ENCODE data around the gene EVX2.

Gene EVX2

DNA sequence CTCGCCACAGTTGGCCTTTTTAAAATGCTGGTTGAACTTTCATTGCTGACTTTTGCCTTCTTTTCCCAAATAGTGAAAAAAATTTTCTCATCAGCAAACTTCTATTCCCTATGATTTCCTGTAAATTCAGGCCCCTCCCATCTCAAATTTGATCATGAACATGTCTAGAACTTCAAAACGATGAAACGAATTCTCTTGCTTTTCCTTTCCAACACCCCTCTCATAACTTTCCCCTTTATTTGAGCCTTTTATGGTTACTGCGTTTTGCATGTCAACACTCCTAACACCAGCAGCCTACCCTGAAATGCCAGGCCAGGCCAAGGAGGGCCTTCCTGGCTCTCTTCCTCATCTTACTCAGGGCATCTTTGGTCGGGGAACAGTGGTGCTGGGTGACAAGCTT lies 7.1 kb upstream of the EVX2 start:
- TF ChIP-seq, protein P1, sequence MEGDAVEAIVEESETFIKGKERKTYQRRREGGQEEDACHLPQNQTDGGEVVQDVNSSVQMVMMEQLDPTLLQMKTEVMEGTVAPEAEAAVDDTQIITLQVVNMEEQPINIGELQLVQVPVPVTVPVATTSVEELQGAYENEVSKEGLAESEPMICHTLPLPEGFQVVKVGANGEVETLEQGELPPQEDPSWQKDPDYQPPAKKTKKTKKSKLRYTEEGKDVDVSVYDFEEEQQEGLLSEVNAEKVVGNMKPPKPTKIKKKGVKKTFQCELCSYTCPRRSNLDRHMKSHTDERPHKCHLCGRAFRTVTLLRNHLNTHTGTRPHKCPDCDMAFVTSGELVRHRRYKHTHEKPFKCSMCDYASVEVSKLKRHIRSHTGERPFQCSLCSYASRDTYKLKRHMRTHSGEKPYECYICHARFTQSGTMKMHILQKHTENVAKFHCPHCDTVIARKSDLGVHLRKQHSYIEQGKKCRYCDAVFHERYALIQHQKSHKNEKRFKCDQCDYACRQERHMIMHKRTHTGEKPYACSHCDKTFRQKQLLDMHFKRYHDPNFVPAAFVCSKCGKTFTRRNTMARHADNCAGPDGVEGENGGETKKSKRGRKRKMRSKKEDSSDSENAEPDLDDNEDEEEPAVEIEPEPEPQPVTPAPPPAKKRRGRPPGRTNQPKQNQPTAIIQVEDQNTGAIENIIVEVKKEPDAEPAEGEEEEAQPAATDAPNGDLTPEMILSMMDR (IDR thresholded peaks at IDR 0.05; ENCODE audit: insufficient read depth, low read length, missing control alignments), result no peak
- POLR2A ChIA-PET, result no interaction called here
- no peak for DNase-seq (ENCODE audit: low read depth, low spot score)
- no peak overlapping the region for H3K4me3 ChIP-seq (ENCODE audit: low read depth, low read length)
- CTCF ChIA-PET, result no interaction called here

DNA sequence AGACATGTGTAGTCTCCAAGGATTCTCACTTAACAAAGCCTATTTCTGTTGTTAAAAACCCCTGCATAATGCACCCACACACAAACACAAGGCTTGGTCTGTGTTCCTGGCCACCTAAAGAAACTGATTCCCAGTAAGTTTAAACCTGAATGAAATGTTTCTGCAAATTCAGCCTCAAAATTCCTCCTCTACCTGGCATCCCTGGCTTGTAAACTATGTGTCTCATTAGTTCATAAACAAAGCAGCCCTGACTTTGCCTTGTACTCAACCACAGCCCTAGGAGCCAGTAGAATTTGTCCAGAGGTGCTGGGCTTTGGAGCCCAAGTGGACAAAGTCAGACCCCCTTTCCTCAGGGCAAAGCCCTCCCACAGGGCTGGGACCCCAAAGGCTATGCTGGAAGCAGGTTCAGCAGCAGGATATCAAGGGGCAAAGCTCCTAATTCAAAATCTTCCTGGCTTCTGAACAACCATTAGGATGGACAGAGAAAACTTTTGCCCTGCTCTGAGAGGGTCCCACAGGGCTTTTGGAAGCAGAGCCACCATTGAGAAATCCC lies 6.2 kb upstream of the EVX2 start:
- CTCF ChIA-PET, result interaction anchor here (2.0 to 3.6 kb wide), 6 partner anchors 7 to 728 kb away, joined by 5 to 55 read pairs (median 14); no protein-coding TSS in a partner anchor
- POLR2A ChIA-PET, result no interaction called here
- TF ChIP-seq, protein P1 (IDR thresholded peaks at IDR 0.05; ENCODE audit: insufficient read depth, low read length, missing control alignments), result no peak
- DNase-seq (ENCODE audit: low read depth, low spot score), result no peak
- no peak overlapping the region for H3K4me3 ChIP-seq (ENCODE audit: low read depth, low read length)

DNA sequence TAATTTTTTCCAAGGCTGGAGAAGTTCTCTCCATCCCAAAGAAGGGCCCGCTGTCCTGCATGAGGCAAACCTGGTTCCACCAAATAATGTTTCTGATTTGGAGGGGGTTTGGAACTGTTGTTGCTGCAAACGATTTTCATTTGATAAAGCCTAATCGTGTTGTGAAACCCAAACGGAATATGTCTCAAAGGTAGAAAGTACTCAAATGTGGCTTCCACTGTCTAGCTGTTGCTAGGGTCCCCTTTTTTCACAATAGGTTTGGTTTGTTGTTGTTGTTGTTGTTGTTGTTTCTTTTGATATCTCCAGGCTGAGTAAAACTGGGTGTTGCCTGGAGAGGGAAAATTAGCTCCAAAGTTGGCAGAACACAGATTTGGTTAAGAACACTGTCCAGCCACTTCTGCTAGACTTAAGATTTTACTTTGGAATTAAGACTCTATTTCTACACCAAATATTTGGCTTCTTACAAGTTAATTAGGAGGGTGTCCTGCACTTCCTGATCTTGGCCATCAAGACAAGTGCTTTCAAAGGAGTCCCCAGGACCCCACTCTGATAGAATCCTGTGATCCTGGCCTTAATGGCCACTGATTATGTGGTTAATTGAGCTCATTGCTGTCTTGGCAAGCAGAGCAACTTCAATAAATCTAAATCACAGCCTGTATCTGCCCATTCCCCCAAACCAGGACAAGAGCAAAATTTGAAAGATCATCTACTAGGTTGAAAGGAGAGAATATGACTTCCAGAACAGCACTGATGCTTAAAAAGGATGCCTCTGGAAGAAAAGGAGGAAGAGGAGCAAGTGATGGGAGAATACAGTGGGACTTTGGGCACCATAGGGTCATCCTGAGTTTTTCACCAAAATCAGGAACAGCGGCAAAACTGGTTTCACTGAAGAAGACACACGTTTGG lies 5.4 kb upstream of the EVX2 start:
- no peak for DNase-seq (ENCODE audit: low read depth, low spot score)
- ChIA-PET CTCF (interaction anchor here (0.8 to 3.6 kb wide), 16 partner anchors 8 to 840 kb away, joined by 3 to 55 read pairs (median 8); no protein-coding TSS in a partner anchor), POLR2A (no interaction called here)
- H3K4me3 ChIP-seq (ENCODE audit: low read depth, low read length), result no peak overlapping the region
- TF ChIP-seq, protein P1 (IDR thresholded peaks at IDR 0.05; ENCODE audit: insufficient read depth, low read length, missing control alignments), result no peak

DNA sequence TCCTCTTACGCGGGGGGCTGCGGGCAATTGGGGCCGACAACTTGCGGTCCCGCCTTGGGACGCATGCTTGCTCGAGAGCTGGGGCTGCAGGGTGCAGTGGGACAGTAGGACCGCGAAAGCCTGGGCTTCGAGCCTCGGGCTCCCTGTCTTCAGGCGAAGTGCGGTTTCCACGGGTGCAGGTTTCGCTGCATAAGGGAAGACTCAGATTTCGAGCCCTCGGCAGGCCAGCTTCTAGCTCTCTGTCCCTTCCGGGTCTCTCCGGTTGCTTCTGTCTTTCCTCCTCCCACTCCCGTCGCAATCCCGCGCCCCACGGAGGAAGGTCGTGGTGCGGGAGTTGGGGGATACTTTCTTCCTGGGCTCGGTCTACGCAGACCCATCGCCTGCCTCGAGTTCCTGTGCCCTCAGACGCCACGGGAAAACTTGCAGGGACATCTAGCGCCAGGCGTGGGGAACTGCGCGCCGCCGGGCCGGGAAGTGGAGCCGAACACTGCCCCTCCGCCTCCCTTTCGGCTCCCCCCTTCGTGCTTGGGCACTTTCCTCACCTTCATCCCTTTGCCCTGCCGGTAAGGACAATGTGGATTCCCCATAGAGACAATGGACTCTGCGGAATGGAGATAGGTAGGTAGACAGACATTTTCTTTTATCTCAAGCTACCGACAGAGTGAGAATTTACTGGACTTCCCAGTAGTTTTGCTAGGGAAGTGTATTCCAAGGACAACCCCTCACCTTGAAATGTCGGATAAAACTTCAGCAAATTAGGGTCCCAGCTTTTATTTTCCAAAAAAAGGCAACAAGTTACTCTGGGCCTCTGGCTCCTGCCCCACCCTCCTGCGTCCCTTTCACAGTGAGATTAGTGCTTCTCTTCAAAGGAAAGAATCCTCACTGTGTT lies 4.5 kb upstream of the EVX2 start:
- POLR2A ChIA-PET, result no interaction called here
- DNase-seq (ENCODE audit: low read depth, low spot score), result no peak
- CTCF ChIA-PET, result interaction anchor here (0.6 to 3.6 kb wide), 19 partner anchors 8 to 839 kb away, joined by 3 to 55 read pairs (median 5); no protein-coding TSS in a partner anchor
- H3K4me3 ChIP-seq (ENCODE audit: low read depth, low read length), result peak overlapping the region; percentile 36
- TF ChIP-seq, protein P1 (IDR thresholded peaks at IDR 0.05; ENCODE audit: insufficient read depth, low read length, missing control alignments), result peak; percentile 90

DNA sequence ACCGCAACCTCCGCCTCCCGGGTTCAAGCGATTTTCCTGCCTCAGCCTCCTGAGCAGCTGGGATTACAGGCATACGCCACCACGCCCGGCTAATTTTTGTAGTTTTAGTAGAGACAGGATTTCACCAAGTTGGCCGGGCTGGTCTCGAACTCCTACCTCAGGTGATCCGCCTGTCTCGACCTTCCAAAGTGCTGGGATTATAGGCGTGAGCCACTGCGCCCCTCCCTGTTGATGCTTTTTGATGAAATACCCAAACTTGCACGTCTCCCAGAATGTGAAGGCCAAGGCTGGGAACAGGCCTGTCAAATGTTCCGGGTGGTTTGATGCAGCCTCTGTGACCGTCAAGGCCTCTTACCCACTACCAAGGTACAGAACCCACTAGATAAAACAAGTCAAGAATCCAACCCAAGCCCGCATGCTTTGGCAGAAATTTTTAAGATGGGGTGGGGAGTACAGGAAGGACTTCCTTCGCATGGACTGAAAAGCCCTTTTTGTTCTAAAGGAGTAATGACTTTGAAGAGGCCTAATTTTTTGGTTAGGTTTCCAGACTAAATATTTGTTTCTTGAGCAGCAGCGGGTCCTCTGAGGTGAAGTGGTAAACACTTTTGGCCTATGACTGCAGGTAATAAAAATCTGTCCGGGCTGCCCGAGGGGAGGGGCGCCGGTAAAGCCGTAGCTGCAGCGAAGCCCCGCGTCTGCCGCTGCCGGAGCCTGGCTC lies 3.7 kb upstream of the EVX2 start:
- ChIA-PET CTCF (interaction anchor here (0.6 to 3.6 kb wide), 19 partner anchors 8 to 836 kb away, joined by 3 to 55 read pairs (median 5); no protein-coding TSS in a partner anchor), POLR2A (no interaction called here)
- DNase-seq (ENCODE audit: low read depth, low spot score), result no peak
- no peak overlapping the region; the same call in 1 of the 2 replicates for H3K4me3 ChIP-seq (ENCODE audit: low read depth, low read length)
- TF ChIP-seq, protein P1 (IDR thresholded peaks at IDR 0.05; ENCODE audit: insufficient read depth, low read length, missing control alignments), result no peak
